Panc1 (cell line): Measurements from ENCODE around the gene SOX3.

Experiments
- CTCF ChIP-seq: fragments of 450-650 bp; IDR thresholded peaks from 2 replicates; pipeline ENCODE4 v1.5.1; 2017; ENCODE audit warnings: mild to moderate bottlenecking
- POLR2AphosphoS5 ChIP-seq: IDR thresholded peaks from 2 replicates; pipeline ENCODE4 v1.6.1; 2012; ENCODE audit warnings: mild to moderate bottlenecking, low read depth, low read length, moderate library complexity
- REST ChIP-seq, 2 experiments: IDR thresholded peaks; 2 replicates each; pipeline ENCODE4 v1.6.1; 2011 to 2012; ENCODE audit warnings: low read depth in 2 of 2, control low read depth in 1 of 2, low read length in 1 of 2, mild to moderate bottlenecking in 1 of 2, moderate library complexity in 1 of 2; ENCODE audit not compliant: insufficient read depth in 1 of 2
- SIN3A ChIP-seq: IDR thresholded peaks from 2 replicates; pipeline ENCODE4 v1.6.1; 2012; ENCODE audit warnings: low read depth, mild to moderate bottlenecking, low read length, moderate library complexity, borderline replicate concordance; ENCODE audit not compliant: insufficient read depth
- TCF7L2 ChIP-seq: IDR thresholded peaks from 2 replicates; pipeline ENCODE4 v1.6.1; 2011; ENCODE audit warnings: mild to moderate bottlenecking, low read depth, low read length, inconsistent platforms

GRCh38 chrX:140548985-140549384 is 44.1 kb upstream of the SOX3 start:
- TF ChIP-seq CTCF (no peak), REST (IDR thresholded peaks at IDR 0.05; ENCODE audit: insufficient read depth in 1 of 2, low read depth in 2 of 2, low read length in 1 of 2) (no peak), TCF7L2 (no peak), SIN3A (no peak), POLR2AphosphoS5 (no peak)
